ENCODE measurements around the gene RPTOR. TPM values are rescaled to one million over a fixed set of nuclear protein-coding genes. Genes with fewer than 3 reads are reported as not detected.

Gene RPTOR
- total RNA-seq, 3 donors from 2014 or later (not counting 1 experiment from before 2014, with no cell fraction given): 49.2 to 63.6 (median 55.4) TPM

GRCh38 chr17:80822021-80822699, 277.5 kb downstream of the RPTOR start:
- no peaks in the 10 kb centered on the region for H3K9me3 ChIP-seq (ENCODE audit: control insufficient read depth, insufficient read depth, low read length)
- peaks cover 13% of the 10 kb centered on the region for H3K36me3 ChIP-seq (ENCODE audit: control insufficient read depth, insufficient read depth, low read length)
- H3K36me3 Mint-ChIP-seq: no peaks in the 10 kb centered on the region
- no peak for DNase-seq
- no peak overlapping the region for H3K27ac ChIP-seq (ENCODE audit: low read length)
- H3K4me3 ChIP-seq (ENCODE audit: low read length): no peak overlapping the region
- TF ChIP-seq, protein P1, sequence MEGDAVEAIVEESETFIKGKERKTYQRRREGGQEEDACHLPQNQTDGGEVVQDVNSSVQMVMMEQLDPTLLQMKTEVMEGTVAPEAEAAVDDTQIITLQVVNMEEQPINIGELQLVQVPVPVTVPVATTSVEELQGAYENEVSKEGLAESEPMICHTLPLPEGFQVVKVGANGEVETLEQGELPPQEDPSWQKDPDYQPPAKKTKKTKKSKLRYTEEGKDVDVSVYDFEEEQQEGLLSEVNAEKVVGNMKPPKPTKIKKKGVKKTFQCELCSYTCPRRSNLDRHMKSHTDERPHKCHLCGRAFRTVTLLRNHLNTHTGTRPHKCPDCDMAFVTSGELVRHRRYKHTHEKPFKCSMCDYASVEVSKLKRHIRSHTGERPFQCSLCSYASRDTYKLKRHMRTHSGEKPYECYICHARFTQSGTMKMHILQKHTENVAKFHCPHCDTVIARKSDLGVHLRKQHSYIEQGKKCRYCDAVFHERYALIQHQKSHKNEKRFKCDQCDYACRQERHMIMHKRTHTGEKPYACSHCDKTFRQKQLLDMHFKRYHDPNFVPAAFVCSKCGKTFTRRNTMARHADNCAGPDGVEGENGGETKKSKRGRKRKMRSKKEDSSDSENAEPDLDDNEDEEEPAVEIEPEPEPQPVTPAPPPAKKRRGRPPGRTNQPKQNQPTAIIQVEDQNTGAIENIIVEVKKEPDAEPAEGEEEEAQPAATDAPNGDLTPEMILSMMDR (IDR thresholded peaks at IDR 0.05): no peak
- intact Hi-C loops (cut with micrococcal nuclease): no loop called here
- H3K27me3 Mint-ChIP-seq (ENCODE audit: low read depth in 2 of 2): no peaks in the 10 kb centered on the region
- H3K27me3 ChIP-seq (ENCODE audit: control insufficient read depth, insufficient read depth, low read length): no peaks in the 10 kb centered on the region
- H3K4me1 ChIP-seq (ENCODE audit: control insufficient read depth, insufficient read depth, low read length): no peaks in the 10 kb centered on the region
- H3K9me3 Mint-ChIP-seq: no peaks in the 10 kb centered on the region
- ATAC-seq: no peak
- WGBS (ENCODE audit: insufficient coverage): 97% methylated on average over 36 of the region's 36 CpGs
- H3K4me3 Mint-ChIP-seq: no peak overlapping the region
- no peak overlapping the region for H3K27ac Mint-ChIP-seq
- H3K4me1 Mint-ChIP-seq: peaks cover 0 to 6% of the 10 kb centered on the region in 2 donors

DNA sequence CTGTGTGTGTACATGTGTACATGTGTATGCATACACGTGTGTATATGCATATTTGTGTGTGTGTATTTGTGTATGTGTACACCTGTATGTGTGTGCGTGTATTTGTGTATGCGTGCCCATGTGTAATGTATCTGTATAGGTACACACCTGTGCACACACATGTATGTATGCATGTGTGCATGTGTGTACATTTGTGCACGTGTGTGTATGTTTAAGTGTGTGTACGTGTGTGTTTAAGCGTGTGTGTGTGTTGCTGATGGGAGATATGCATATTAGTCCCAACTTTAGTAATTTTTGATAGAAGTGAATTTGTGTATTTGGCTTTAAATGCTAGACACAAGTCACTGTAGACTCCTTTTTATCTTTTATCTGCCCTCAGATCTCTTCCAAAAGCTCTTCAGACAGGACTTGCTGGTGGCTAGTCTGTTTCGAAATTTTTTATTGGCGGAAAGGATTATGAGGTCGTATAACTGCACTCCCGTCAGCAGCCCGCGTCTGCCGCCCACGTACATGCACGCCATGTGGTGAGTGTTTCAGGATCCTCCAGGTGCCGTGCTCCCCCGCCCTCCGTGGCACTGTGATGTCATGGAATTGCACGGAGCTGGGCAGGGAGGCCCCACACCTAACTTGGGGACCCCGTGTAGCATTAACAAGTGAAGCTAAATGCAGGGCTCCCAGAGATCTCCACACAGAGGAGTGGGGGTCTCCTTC, 278.2 kb downstream of the RPTOR start:
- ATAC-seq (no peak), DNase-seq (no peak)
- Mint-ChIP-seq H3K27me3 (ENCODE audit: low read depth in 2 of 2) (no peaks in the 10 kb centered on the region), H3K27ac (no peak overlapping the region), H3K9me3 (no peaks in the 10 kb centered on the region), H3K4me1 (peaks cover 0 to under 1% of the 10 kb centered on the region in 2 donors), H3K4me3 (no peak overlapping the region), H3K36me3 (no peaks in the 10 kb centered on the region)
- TF ChIP-seq, protein P1 (IDR thresholded peaks at IDR 0.05): no peak
- Histone ChIP-seq H3K4me1 (ENCODE audit: control insufficient read depth, insufficient read depth, low read length) (no peaks in the 10 kb centered on the region), H3K27ac (ENCODE audit: low read length) (no peak overlapping the region), H3K9me3 (ENCODE audit: control insufficient read depth, insufficient read depth, low read length) (no peaks in the 10 kb centered on the region), H3K36me3 (ENCODE audit: control insufficient read depth, insufficient read depth, low read length) (peaks cover 13% of the 10 kb centered on the region), H3K4me3 (ENCODE audit: low read length) (no peak overlapping the region), H3K27me3 (ENCODE audit: control insufficient read depth, insufficient read depth, low read length) (no peaks in the 10 kb centered on the region)
- WGBS (ENCODE audit: insufficient coverage): 91% methylated on average over 20 of the region's 20 CpGs
- intact Hi-C loops (cut with micrococcal nuclease): no loop called here

DNA sequence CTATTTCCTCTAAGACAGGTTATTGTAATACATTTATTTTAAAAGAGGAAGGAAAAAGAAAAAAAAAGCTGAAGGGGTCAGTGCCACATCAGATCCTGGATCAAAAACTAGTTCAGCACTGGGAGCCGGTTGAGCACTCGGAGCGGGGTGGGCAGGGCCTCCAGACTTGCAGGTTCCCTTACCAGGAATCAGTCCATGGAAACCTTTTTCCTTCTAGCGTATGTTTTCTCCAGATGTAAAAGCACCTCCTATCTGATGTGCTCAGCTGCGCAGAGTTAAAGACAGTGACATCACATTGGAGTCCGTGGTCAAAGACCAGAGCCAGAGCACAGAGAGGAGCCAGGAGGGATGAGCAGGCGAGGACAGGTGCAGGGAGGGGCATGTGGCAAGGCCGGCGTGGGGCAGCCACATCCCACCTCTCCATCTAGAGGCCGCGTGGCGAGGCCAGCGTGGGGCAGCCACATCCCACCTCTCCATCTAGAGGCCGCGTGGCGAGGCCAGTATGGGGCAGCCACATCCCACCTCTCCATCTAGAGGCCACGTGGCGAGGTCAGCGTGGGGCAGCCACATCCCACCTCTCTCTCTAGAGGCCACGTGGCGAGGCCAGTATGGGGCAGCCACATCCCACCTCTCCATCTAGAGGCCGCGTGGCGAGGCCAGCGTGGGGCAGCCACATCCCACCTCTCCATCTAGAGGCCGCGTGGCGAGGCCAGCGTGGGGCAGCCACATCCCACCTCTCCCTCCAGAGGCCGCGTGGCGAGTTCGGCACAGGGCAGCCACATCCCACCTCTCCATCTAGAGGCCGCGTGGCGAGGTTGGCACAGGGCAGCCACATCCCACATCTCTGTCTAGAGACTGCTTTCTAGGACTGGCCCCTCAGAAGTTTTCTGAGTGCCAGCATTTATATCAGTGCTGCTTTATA, 280.2 kb downstream of the RPTOR start:
- DNase-seq: no peak
- Mint-ChIP-seq H3K27ac (no peak overlapping the region), H3K4me3 (no peak overlapping the region), H3K4me1 (no peaks in the 10 kb centered on the region), H3K27me3 (ENCODE audit: low read depth in 2 of 2) (no peaks in the 10 kb centered on the region), H3K36me3 (no peaks in the 10 kb centered on the region), H3K9me3 (no peaks in the 10 kb centered on the region)
- Histone ChIP-seq H3K27ac (ENCODE audit: low read length) (no peak overlapping the region), H3K9me3 (ENCODE audit: control insufficient read depth, insufficient read depth, low read length) (no peaks in the 10 kb centered on the region), H3K4me3 (ENCODE audit: low read length) (no peak overlapping the region), H3K4me1 (ENCODE audit: control insufficient read depth, insufficient read depth, low read length) (no peaks in the 10 kb centered on the region), H3K36me3 (ENCODE audit: control insufficient read depth, insufficient read depth, low read length) (peaks cover 13% of the 10 kb centered on the region), H3K27me3 (ENCODE audit: control insufficient read depth, insufficient read depth, low read length) (no peaks in the 10 kb centered on the region)
- no peak for ATAC-seq
- intact Hi-C loops (cut with micrococcal nuclease): no loop called here
- TF ChIP-seq, protein P1 (IDR thresholded peaks at IDR 0.05): no peak
- WGBS (ENCODE audit: insufficient coverage): 91% methylated on average over 36 of the region's 36 CpGs
